Effector memory CD4-positive, alpha-beta T cell (primary cell): ENCODE measurements around the gene PLD4.
"Not testable (repeated sequence)": the region's sequence is repeated elsewhere in the genome, so short reads cannot be mapped to it uniquely, and the experiment has no call there.

ENCODE experiments used
- DNase-seq, 3 donors: peaks; one replicate each; pipeline ENCODE4 v3.0.0-alpha.2; 2020
- H3K27ac ChIP-seq: 2 replicates; pipeline ENCODE4 v1.7.0; 2013; ENCODE audit warnings: mild to moderate bottlenecking, low read length, moderate library complexity; ENCODE audit not compliant: insufficient read depth, poor library complexity, severe bottlenecking
- H3K27me3 ChIP-seq: replicated peaks from 2 replicates; pipeline ENCODE4 v1.7.0; 2013; ENCODE audit warnings: mild to moderate bottlenecking, low read length; ENCODE audit not compliant: insufficient read depth, control insufficient read depth, poor library complexity, severe bottlenecking
- H3K36me3 ChIP-seq: 2 replicates; pipeline ENCODE4 v1.7.0; 2013; ENCODE audit warnings: mild to moderate bottlenecking, low read length, moderate library complexity; ENCODE audit not compliant: control insufficient read depth, insufficient read depth
- H3K4me1 ChIP-seq: 2 replicates; pipeline ENCODE4 v1.7.0; 2013; ENCODE audit warnings: low read length, mild to moderate bottlenecking; ENCODE audit not compliant: control insufficient read depth, insufficient read depth, poor library complexity, severe bottlenecking
- H3K4me3 ChIP-seq: 2 replicates; pipeline ENCODE4 v1.7.0; 2013; ENCODE audit warnings: low read length, low read depth, mild to moderate bottlenecking; ENCODE audit not compliant: insufficient read depth, poor library complexity, severe bottlenecking
- H3K9me3 ChIP-seq: 2 replicates; pipeline ENCODE4 v1.7.0; 2013; ENCODE audit warnings: mild to moderate bottlenecking, low read length, moderate library complexity; ENCODE audit not compliant: control insufficient read depth

Gene PLD4

GRCh38 chr14:104886690-104887622 is 37.7 kb upstream of the PLD4 start:
- no peaks in the 10 kb centered on the region for H3K4me1 ChIP-seq
- no peaks in the 10 kb centered on the region for H3K27me3 ChIP-seq
- no peak overlapping the region for H3K4me3 ChIP-seq
- no peak overlapping the region for H3K27ac ChIP-seq
- no peak for DNase-seq
- H3K9me3 ChIP-seq, result no peaks in the 10 kb centered on the region
- peaks cover 4% of the 10 kb centered on the region for H3K36me3 ChIP-seq

GRCh38 chr14:104887623-104888488 is 36.8 kb upstream of the PLD4 start:
- Histone ChIP-seq H3K4me3 (no peak overlapping the region), H3K27ac (no peak overlapping the region), H3K36me3 (peaks cover 4% of the 10 kb centered on the region), H3K27me3 (no peaks in the 10 kb centered on the region), H3K4me1 (no peaks in the 10 kb centered on the region), H3K9me3 (no peaks in the 10 kb centered on the region)
- no peak for DNase-seq

GRCh38 chr14:104888489-104889374 is 35.9 kb upstream of the PLD4 start:
- no peak overlapping the region for H3K27ac ChIP-seq
- H3K9me3 ChIP-seq, result no peaks in the 10 kb centered on the region
- H3K27me3 ChIP-seq, result no peaks in the 10 kb centered on the region
- no peak for DNase-seq
- H3K4me3 ChIP-seq, result no peak overlapping the region
- H3K4me1 ChIP-seq, result no peaks in the 10 kb centered on the region
- H3K36me3 ChIP-seq, result peaks cover 4% of the 10 kb centered on the region

GRCh38 chr14:104889375-104889757 is 35.3 kb upstream of the PLD4 start:
- no peak overlapping the region for H3K4me3 ChIP-seq
- no peaks in the 10 kb centered on the region for H3K9me3 ChIP-seq
- H3K27me3 ChIP-seq, result no peaks in the 10 kb centered on the region
- H3K36me3 ChIP-seq, result peaks cover 4% of the 10 kb centered on the region
- no peak for DNase-seq
- H3K4me1 ChIP-seq, result no peaks in the 10 kb centered on the region
- no peak overlapping the region for H3K27ac ChIP-seq

- H3K27ac ChIP-seq, H3K27me3 ChIP-seq, H3K9me3 ChIP-seq, DNase-seq, H3K4me3 ChIP-seq, H3K4me1 ChIP-seq, H3K36me3 ChIP-seq: not testable (repeated sequence)
Measured at GRCh38 chr14:104890292-104890691, 34.4 kb upstream of the PLD4 start.

GRCh38 chr14:104891121-104891551 is 33.5 kb upstream of the PLD4 start:
- no peak for DNase-seq
- Histone ChIP-seq H3K9me3 (no peaks in the 10 kb centered on the region), H3K27ac (no peak overlapping the region), H3K27me3 (no peaks in the 10 kb centered on the region), H3K4me1 (no peaks in the 10 kb centered on the region), H3K36me3 (peaks cover 4% of the 10 kb centered on the region), H3K4me3 (no peak overlapping the region)

- Histone ChIP-seq H3K36me3 (peaks cover 1% of the 10 kb centered on the region), H3K27ac (no peak overlapping the region), H3K4me3 (no peak overlapping the region), H3K9me3 (no peaks in the 10 kb centered on the region), H3K4me1 (no peaks in the 10 kb centered on the region), H3K27me3 (no peaks in the 10 kb centered on the region)
- DNase-seq, result no peak
Measured at GRCh38 chr14:104891664-104892530, 32.8 kb upstream of the PLD4 start.

- Histone ChIP-seq H3K27me3 (no peaks in the 10 kb centered on the region), H3K27ac (no peak overlapping the region), H3K36me3 (no peaks in the 10 kb centered on the region), H3K9me3 (no peaks in the 10 kb centered on the region), H3K4me3 (no peak overlapping the region), H3K4me1 (no peaks in the 10 kb centered on the region)
- DNase-seq, result no peak
Measured at GRCh38 chr14:104892531-104893434, 31.9 kb upstream of the PLD4 start.
